ENCODE data around the gene ASTN1.
A peak's percentile ranks its signal among the peaks of the same experiment; 100 is the strongest.

ASTN1 gene

DNA sequence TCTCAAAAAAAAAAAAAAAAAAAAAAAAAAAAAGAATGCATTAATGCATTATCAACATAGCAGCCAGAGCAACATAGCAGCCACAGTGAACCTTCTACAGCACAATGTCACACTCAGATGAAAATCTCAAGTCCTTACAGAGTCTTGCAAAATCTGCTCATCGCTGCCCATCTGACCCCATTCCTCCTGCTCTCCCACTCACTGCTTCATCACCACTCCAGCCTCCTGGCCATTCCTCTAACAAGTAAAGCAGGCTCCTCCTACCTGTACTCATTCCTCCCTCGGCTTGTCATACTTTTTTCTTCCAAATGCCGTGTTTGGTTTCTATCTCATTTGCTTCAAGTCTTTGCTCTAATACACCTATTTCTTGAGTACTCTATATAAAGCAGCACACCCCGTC lies 35.8 kb upstream of the ASTN1 start:
- H3K4me3 ChIP-seq (ENCODE audit: low read depth, low read length) = no peak overlapping the region
- in situ Hi-C loops (cut with HindIII; ENCODE audit: low sequenced_read_pairs) = no loop called here
- DNase-seq (ENCODE audit: low read depth, low spot score) = no peak
- no peak for TF ChIP-seq CTCF (IDR thresholded peaks at IDR 0.05; ENCODE audit: low read depth, low read length)

DNA sequence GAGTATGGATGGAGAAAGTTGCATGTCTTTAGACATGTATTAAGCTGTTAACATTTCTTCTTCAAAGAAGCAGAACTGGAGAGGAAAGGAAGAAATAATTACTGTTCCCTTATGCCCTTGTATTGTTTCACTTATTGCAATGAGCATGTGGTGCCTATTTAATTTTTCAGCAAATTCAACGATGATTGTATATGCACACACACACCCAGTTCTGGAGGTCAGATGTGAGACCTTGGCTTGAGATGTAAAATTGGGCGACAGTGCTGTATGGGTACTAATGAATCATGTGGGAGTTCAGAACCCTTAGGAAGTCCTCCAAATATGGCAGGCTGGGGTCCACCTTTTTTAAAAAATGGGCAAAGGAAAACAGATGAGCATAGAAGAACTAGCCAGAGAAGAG lies 33.7 kb upstream of the ASTN1 start:
- in situ Hi-C loops (cut with HindIII; ENCODE audit: low sequenced_read_pairs) = no loop called here

DNA sequence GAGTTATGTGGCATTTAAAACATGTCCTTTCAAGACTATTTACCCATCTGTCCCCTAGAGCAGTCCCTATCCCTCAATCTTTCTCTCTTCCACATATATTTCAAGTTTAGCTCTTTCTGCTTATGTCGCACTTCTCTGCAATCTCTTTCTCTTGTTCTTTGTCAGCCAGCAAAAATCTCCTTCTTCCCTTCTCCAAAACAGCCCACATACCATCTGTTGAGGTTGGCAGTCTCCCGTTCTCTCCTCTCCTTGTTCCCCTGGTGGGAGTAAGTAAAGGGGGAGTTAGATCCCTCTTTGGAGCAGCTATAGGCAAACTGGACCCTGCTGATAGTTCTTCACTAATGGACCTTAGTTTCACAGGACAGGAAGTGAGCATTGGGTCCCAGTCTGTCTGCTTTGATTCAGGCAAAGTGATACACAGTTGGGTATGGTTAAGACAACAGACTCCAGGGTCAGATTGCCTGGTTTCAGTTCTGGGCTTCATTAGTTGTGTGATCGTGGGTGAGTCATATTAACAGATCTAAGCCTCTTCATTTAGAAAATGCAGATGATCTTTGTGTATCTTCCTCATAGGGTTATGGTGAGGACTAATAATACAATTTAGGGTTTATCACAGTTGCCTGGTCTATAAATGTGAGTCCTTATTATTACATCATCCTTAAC lies 25.9 kb upstream of the ASTN1 start:
- no peak overlapping the region for H3K4me3 ChIP-seq (ENCODE audit: low read depth, low read length)
- in situ Hi-C loops (cut with HindIII; ENCODE audit: low sequenced_read_pairs) = no loop called here
- TF ChIP-seq CTCF (IDR thresholded peaks at IDR 0.05; ENCODE audit: low read depth, low read length) = no peak
- DNase-seq (ENCODE audit: low read depth, low spot score) = no peak

More for the DNA sequence above, 33.7 kb upstream of the ASTN1 start:
- no peak for DNase-seq (ENCODE audit: low read depth, low spot score)
- no peak overlapping the region for H3K4me3 ChIP-seq (ENCODE audit: low read depth, low read length)
- no peak for TF ChIP-seq CTCF (IDR thresholded peaks at IDR 0.05; ENCODE audit: low read depth, low read length)

DNA sequence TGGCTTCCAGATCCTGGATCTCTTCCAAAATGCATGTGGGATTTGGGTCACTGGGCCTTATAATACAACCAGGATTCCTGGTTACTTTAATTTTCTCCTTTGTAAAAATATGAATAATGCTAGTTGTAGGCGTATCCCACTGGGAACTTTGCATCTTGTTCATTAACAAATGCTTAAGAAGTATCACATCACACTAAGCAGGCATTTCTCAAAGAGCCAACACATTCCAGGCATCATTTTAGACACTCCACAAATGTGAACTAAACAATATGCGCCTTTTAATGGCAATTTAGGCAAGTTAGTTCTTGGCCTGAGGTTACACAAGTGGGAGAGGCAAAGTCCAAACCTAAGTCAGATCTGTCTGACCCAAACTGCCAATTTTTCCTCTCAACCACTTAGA lies 22.1 kb upstream of the ASTN1 start:
- no peak overlapping the region for H3K4me3 ChIP-seq (ENCODE audit: low read depth, low read length)
- TF ChIP-seq CTCF (IDR thresholded peaks at IDR 0.05; ENCODE audit: low read depth, low read length) = no peak
- no peak for DNase-seq (ENCODE audit: low read depth, low spot score)
- in situ Hi-C loops (cut with HindIII; ENCODE audit: low sequenced_read_pairs) = no loop called here

GRCh38 chr1:177185209-177185608 lies 20.7 kb upstream of the ASTN1 start:
- in situ Hi-C loops (cut with HindIII; ENCODE audit: low sequenced_read_pairs) = no loop called here
- no peak overlapping the region for H3K4me3 ChIP-seq (ENCODE audit: low read depth, low read length)
- TF ChIP-seq CTCF (IDR thresholded peaks at IDR 0.05; ENCODE audit: low read depth, low read length) = peak; percentile 59
- DNase-seq (ENCODE audit: low read depth, low spot score) = no peak

DNA sequence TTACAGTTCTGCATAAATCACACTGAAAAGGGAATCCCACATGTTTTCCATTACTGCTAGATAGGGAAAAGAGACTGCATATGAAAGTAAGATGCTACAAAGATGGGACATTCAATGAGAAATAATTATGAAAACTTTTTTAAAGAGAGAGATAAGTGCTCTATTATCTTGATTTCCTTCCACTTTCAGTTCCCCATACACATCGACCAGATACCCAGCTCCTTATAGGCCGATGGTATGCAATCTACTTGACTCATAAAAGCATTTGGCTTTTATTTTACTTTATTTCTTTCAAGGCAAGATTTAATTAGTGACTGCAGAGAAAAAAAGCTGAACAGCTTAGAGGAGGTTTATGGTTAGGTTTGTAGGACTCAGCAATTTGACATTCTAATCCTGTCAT lies 19.3 kb upstream of the ASTN1 start:
- in situ Hi-C loops (cut with HindIII; ENCODE audit: low sequenced_read_pairs) = no loop called here
- TF ChIP-seq CTCF (IDR thresholded peaks at IDR 0.05; ENCODE audit: low read depth, low read length) = no peak
- H3K4me3 ChIP-seq (ENCODE audit: low read depth, low read length) = no peak overlapping the region
- DNase-seq (ENCODE audit: low read depth, low spot score) = no peak

Data from astrocyte of the spinal cord (primary cell).